ENCODE results near the gene PCSK4.
A peak's percentile ranks its signal among the peaks of the same experiment; 100 is the strongest.

DNA sequence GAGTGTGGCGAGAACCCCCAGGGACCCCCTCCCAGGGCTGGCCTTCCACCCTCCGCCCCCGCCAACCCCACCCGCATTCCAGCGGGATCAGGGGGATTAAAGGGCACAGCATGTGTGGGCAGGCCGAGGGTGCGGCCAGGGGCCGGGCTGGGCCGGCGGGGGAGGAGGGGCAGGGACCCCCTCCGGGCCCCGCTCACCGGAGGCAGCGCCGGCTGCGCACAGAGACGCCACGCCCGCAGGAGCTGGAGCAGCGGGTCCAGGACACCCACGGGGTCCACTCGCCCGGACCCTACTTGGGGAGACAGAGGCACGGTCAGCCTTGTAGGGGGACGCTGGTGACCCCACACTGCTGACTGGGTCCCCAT is 20.3 kb upstream of the PCSK4 start:
- TF ChIP-seq POLR2A (IDR thresholded peaks at IDR 0.05; ENCODE audit: low read depth, low read length) (no peak), CTCF (IDR thresholded peaks at IDR 0.05; ENCODE audit: extremely low read depth in 1 of 2, insufficient read depth in 1 of 2, low read depth in 1 of 2, low read length in 2 of 2) (no peak), EZH2 (IDR thresholded peaks at IDR 0.05; ENCODE audit: borderline replicate concordance, low read depth, low read length, severe bottlenecking) (peak; percentile 53), POLR2AphosphoS5 (IDR thresholded peaks at IDR 0.05; ENCODE audit: insufficient read depth, low read depth, low read length) (no peak), MYC (IDR thresholded peaks at IDR 0.05; ENCODE audit: low read depth, low read length) (no peak), FOS (IDR thresholded peaks at IDR 0.05; ENCODE audit: borderline replicate concordance, insufficient read depth, low read length) (no peak), JUN (IDR thresholded peaks at IDR 0.05; ENCODE audit: borderline replicate concordance, insufficient read depth, insufficient read length, low read depth) (no peak), GATA2 (IDR thresholded peaks at IDR 0.05; ENCODE audit: insufficient read depth, insufficient read length, low read depth, low read length) (no peak)
- TF ChIP-seq, protein P1, sequence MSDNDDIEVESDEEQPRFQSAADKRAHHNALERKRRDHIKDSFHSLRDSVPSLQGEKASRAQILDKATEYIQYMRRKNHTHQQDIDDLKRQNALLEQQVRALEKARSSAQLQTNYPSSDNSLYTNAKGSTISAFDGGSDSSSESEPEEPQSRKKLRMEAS (IDR thresholded peaks at IDR 0.05; ENCODE audit: insufficient read depth, insufficient read length) = no peak

Data from endothelial cell of umbilical vein (primary cell).